ENCODE data around the gene ESYT3. TPM values are rescaled to one million over a fixed set of nuclear protein-coding genes. Genes with fewer than 3 reads are reported as not detected.
A peak's percentile ranks its signal among the peaks of the same experiment; 100 is the strongest.
"Not testable (repeated sequence)": the region's sequence is repeated elsewhere in the genome, so short reads cannot be mapped to it uniquely, and the experiment has no call there.

ESYT3 gene
- total RNA-seq, 1 experiment from 2014 or later, result 7.6 TPM

- BruUV-seq (replicated peaks), result no TSS peak
- POLR2A ChIA-PET, result no interaction called here
- H3K9me3 Mint-ChIP-seq (ENCODE audit: unreplicated experiment), result no peaks in the 10 kb centered on the region
- Histone ChIP-seq H3K4me3 (ENCODE audit: low read depth, low read length) (no peak overlapping the region), H3K4me1 (no peaks in the 10 kb centered on the region), H3K36me3 (ENCODE audit: control insufficient read depth, insufficient read depth, low read length) (no peaks in the 10 kb centered on the region), H3K9me3 (no peaks in the 10 kb centered on the region), H3K27me3 (replicated peaks; ENCODE audit: control insufficient read depth, insufficient read depth, low read length) (no peaks in the 10 kb centered on the region)
- no peak overlapping the region for H3K4me3 Mint-ChIP-seq (ENCODE audit: unreplicated experiment)
- intact Hi-C loops (cut with micrococcal nuclease; ENCODE audit: unreplicated experiment), result no loop called here
- CTCF ChIA-PET, result no interaction called here
- H3K4me1 Mint-ChIP-seq (ENCODE audit: low read depth, unreplicated experiment), result no peaks in the 10 kb centered on the region
- H3K36me3 Mint-ChIP-seq (ENCODE audit: insufficient read depth, unreplicated experiment), result no peaks in the 10 kb centered on the region
- H3K27me3 Mint-ChIP-seq (ENCODE audit: insufficient read depth, unreplicated experiment), result no peaks in the 10 kb centered on the region
- no peak for TF ChIP-seq CTCF (IDR thresholded peaks at IDR 0.05; ENCODE audit: insufficient read depth in 1 of 2, low read depth in 1 of 2, low read length in 1 of 2, severe bottlenecking in 1 of 2, unreplicated experiment in 1 of 2)
- DNase-seq, result no peak
- H3K27ac Mint-ChIP-seq (ENCODE audit: unreplicated experiment), result no peak overlapping the region
Measured at GRCh38 chr3:138424323-138424722, 10.1 kb upstream of the ESYT3 start.

- no peaks in the 10 kb centered on the region for H3K4me1 Mint-ChIP-seq (ENCODE audit: low read depth, unreplicated experiment)
- intact Hi-C loops (cut with micrococcal nuclease; ENCODE audit: unreplicated experiment), result loop anchor here (1.0 kb wide), 3 partner anchors 9 to 246 kb away; no protein-coding TSS in a partner anchor
Measured at GRCh38 chr3:138426211-138426610, 8.2 kb upstream of the ESYT3 start.

GRCh38 chr3:138426754-138427153, 7.7 kb upstream of the ESYT3 start:
- H3K27me3 Mint-ChIP-seq (ENCODE audit: insufficient read depth, unreplicated experiment); H3K27ac Mint-ChIP-seq (ENCODE audit: unreplicated experiment); H3K4me3 ChIP-seq (ENCODE audit: low read depth, low read length); CTCF ChIA-PET; H3K36me3 ChIP-seq (ENCODE audit: control insufficient read depth, insufficient read depth, low read length); H3K4me1 ChIP-seq; DNase-seq; H3K4me1 Mint-ChIP-seq (ENCODE audit: low read depth, unreplicated experiment); POLR2A ChIA-PET; H3K36me3 Mint-ChIP-seq (ENCODE audit: insufficient read depth, unreplicated experiment); BruUV-seq (replicated peaks); H3K4me3 Mint-ChIP-seq (ENCODE audit: unreplicated experiment); H3K9me3 ChIP-seq; H3K9me3 Mint-ChIP-seq (ENCODE audit: unreplicated experiment); H3K27me3 ChIP-seq (replicated peaks; ENCODE audit: control insufficient read depth, insufficient read depth, low read length): not testable (repeated sequence)
- intact Hi-C loops (cut with micrococcal nuclease; ENCODE audit: unreplicated experiment), result loop anchor here (1.0 kb wide), 3 partner anchors 9 to 246 kb away; no protein-coding TSS in a partner anchor

More at GRCh38 chr3:138426211-138426610, 8.2 kb upstream of the ESYT3 start:
- TF ChIP-seq CTCF (IDR thresholded peaks at IDR 0.05; ENCODE audit: insufficient read depth in 1 of 2, low read depth in 1 of 2, low read length in 1 of 2, severe bottlenecking in 1 of 2, unreplicated experiment in 1 of 2), result peak in 1 of 2 experiments; percentile 45
- H3K4me1 ChIP-seq, result no peaks in the 10 kb centered on the region
- Mint-ChIP-seq H3K36me3 (ENCODE audit: insufficient read depth, unreplicated experiment) (no peaks in the 10 kb centered on the region), H3K4me3 (ENCODE audit: unreplicated experiment) (no peak overlapping the region), H3K9me3 (ENCODE audit: unreplicated experiment) (no peaks in the 10 kb centered on the region), H3K27me3 (ENCODE audit: insufficient read depth, unreplicated experiment) (no peaks in the 10 kb centered on the region), H3K27ac (ENCODE audit: unreplicated experiment) (no peak overlapping the region)
- DNase-seq, result peak in 1 of 2 experiments; percentile 32
- no peak overlapping the region for H3K4me3 ChIP-seq (ENCODE audit: low read depth, low read length)
- H3K9me3 ChIP-seq, result no peaks in the 10 kb centered on the region
- no peaks in the 10 kb centered on the region for H3K27me3 ChIP-seq (replicated peaks; ENCODE audit: control insufficient read depth, insufficient read depth, low read length)
- H3K36me3 ChIP-seq (ENCODE audit: control insufficient read depth, insufficient read depth, low read length), result no peaks in the 10 kb centered on the region
- no TSS peak for BruUV-seq (replicated peaks)
- CTCF ChIA-PET, result no interaction called here
- POLR2A ChIA-PET, result no interaction called here

- Mint-ChIP-seq H3K27ac (ENCODE audit: unreplicated experiment) (no peak overlapping the region), H3K9me3 (ENCODE audit: unreplicated experiment) (no peaks in the 10 kb centered on the region), H3K36me3 (ENCODE audit: insufficient read depth, unreplicated experiment) (no peaks in the 10 kb centered on the region), H3K4me1 (ENCODE audit: low read depth, unreplicated experiment) (peaks cover 7% of the 10 kb centered on the region), H3K4me3 (ENCODE audit: unreplicated experiment) (no peak overlapping the region), H3K27me3 (ENCODE audit: insufficient read depth, unreplicated experiment) (no peaks in the 10 kb centered on the region)
- Histone ChIP-seq H3K4me1 (peaks cover 5% of the 10 kb centered on the region), H3K9me3 (no peaks in the 10 kb centered on the region), H3K36me3 (ENCODE audit: control insufficient read depth, insufficient read depth, low read length) (no peaks in the 10 kb centered on the region; the same call in 1 of the 2 replicates), H3K4me3 (ENCODE audit: low read depth, low read length) (no peak overlapping the region), H3K27me3 (replicated peaks; ENCODE audit: control insufficient read depth, insufficient read depth, low read length) (no peaks in the 10 kb centered on the region)
- ChIA-PET POLR2A (no interaction called here), CTCF (no interaction called here)
- DNase-seq, result no peak
- BruUV-seq (replicated peaks), result no TSS peak
- intact Hi-C loops (cut with micrococcal nuclease; ENCODE audit: unreplicated experiment), result no loop called here
- TF ChIP-seq CTCF (IDR thresholded peaks at IDR 0.05; ENCODE audit: insufficient read depth in 1 of 2, low read depth in 1 of 2, low read length in 1 of 2, severe bottlenecking in 1 of 2, unreplicated experiment in 1 of 2), result no peak
Measured at GRCh38 chr3:138429665-138430064, 4.8 kb upstream of the ESYT3 start.
